CD4-positive, alpha-beta T cell treated with Interleukin-17A for 4 hours (primary cell): ENCODE measurements around the gene SMYD4.
"Not testable (repeated sequence)": the region's sequence is repeated elsewhere in the genome, so short reads cannot be mapped to it uniquely, and the experiment has no call there.

Experiments used
- DNase-seq: peaks from one replicate; pipeline ENCODE4 v3.0.0-alpha.2; 2020; ENCODE audit warnings: mixed read lengths

SMYD4 gene

DNA sequence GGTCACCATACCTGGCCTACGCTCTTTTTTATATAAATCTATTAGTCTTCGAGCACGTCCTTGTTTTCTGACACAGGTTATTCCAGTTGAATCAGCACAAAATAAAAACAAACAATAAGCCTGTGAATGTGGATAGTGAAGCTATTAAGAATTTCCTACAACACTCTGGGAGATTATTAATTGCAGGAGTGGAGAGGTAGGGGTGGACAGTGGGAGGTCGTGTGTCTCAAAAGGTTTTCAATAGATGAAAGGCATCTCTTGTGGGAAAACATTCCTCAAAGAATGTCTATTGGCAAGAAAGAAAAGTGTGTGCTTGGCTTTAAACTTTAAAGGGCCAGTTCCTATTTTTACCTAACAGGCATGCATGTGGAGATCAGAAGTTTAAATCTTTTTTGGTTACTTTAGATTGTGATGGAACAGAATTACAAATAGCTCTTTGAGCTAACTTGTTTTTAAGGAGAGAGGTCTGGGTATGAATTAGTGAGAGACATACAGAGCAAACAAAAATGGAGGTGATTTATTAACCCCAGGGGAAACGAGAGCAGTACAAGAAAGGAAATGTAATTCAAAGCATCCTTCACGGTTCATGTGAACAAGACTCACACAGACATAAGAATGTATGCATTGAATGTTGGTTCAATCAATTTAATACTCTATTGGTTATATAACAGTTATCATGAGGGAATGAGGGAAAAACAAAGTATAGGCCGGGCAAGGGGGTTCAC lies 9.0 kb downstream of the SMYD4 start:
- DNase-seq, result no peak

DNA sequence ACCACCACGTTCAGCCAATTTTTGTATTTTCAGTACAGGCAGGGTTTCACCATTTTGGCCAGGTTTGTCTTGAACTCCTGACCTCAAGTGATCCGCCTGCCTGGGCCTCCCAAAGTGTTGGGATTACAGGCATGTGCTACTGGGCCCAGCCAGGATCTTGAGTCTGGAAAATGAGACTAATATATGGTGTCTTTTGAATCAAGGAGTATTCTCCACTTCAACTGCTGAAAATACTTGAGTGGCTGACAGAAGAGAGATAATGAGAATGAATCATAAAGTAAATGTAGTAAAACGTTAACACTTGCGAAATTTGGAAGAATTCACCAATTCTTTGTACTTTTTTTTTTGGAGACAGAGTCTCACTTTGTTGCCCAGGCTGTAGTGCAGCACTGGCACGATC lies 16.6 kb downstream of the SMYD4 start:
- DNase-seq, result no peak

DNA sequence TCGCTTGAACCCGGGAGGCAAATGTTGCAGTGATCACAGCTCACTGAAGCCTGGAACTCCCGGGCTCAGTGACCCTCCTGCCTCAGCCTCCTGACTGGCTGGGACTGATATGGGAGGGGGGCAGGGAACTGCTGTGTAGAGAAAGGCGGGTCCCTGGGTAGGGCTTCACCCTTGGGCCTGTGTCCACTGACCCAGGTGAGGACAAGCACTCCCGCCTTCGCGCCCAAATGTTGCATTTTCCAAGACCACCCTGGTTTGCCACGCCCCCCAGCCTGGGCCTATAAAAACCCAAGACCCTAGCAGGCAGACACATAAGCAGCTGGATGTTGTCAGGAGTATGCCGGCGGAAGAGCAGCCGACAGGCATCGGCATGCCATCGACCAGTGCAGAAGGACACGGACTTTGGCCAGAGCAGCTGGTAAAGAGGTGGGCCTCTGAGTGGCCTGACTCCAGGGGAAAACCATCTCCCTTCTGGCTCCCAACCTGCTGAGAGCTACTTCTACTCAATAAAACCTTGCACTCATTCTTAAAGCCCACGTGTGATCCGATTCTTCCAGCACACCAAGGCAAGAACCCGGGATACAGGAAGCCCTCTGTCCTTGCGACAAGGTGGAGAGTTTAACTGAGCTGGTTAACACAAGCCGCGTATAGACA lies 19.1 kb downstream of the SMYD4 start:
- no peak for DNase-seq

DNA sequence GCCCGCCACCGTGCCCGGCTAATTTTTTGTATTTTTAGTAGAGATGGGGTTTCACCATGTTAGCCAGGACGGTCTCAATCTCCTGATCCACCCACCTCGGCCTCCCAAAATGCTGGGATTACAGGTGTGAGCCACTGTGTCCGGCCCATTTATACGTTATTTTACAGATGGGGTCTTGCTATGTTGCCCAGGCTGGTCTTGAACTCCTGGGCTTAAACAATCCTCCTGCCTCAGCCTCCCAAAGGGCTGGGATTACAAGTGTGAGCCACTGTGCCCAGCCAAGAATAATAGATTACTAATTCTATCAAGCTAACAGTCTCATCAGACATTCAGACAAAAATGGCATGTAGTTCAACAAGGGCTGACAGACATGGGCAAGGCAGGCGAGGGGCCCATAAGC lies 19.9 kb downstream of the SMYD4 start:
- not testable (repeated sequence) for DNase-seq

DNA sequence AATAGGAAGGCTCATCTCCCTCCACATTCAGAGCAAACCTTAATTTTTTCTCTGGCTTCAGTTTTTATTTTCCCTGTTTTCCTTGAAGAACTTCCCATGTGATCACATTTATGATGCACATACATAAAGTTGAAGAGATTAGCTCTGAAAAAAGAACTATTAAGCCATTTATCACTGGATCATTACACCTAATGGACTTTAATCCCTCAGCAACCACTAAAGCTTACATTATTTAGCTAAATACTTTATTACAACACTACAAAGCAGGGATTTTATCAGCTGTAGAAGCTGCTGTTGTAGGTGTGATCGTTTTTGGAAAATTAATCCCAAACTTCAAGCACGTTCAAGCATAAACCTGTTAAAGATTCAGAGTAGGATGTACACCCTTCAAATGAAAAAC lies 21.1 kb downstream of the SMYD4 start:
- DNase-seq, result no peak

DNA sequence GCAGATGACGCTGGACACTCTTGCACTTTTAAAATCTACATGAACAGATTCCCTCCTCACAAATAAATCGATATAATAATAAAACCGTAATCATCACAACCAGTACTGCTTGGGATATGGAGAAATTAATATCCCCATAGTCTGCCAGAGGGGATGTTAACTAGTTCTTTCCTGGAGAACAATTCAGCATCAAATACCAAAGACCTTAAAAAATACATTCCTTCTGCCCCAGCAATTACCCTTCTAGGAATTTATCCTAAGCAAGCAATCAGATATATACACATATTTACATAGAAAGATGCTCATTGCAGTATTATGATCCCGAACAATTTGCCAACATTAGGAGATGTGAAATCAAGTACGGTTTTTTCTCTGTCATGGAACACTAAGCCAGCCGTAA lies 21.8 kb downstream of the SMYD4 start:
- DNase-seq, result no peak

DNA sequence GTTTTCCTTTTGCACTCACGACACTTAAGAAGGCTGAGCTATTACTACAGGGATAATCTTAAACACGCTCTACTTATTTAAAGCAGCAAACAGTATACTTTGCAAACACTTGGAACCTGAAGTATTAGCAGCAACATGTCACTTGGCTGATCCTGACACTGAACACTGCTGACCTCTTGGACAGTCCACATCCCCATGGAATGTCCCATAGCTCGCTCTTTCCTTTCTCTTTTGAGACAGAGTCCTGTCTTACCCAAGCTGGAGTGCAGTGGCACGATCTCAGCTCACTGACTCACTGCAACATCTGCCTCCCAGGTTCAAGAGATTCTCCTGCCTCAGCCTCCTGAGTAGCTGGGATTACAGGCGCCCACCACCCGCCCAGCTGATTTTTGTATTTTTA lies 26.4 kb downstream of the SMYD4 start:
- DNase-seq, result no peak

DNA sequence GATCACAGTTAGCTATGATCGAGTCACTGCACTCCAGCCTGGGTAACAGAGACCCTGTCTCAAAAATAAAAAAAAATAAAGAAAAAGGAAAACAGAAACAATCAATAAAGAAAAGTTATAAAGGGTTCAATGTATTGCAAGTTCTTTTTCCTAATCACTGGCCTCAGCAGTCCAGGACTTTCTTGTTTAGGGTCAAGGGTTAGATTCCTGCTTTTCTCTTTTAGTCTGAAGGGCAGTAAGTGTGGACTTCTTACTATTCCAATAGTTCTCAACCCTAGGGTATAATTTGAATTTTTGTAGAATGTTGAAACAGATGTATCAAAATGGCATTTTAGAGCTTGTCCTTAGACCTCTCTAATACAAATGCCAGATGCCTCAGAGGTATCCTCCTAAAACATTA lies 27.3 kb downstream of the SMYD4 start:
- no peak for DNase-seq

DNA sequence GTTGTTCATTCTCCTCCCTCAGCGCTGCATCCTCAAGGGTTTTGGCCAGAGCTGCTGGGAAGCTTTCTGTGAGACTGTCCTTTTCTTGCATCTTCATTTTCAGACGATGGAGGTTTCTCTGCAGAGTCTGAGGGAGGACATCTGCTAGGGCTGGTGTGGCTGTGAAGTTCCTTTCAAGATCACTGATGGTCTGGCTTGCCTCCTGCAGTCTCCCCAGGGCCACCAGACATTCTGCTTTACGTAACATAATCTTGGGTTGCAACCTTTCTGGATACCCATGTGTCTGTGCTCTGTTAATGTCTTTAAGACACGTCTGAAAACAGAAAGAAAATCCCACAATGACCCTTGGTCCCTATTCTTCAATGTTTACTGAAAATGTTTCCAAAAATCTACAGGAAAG lies 29.0 kb downstream of the SMYD4 start:
- no peak for DNase-seq

DNA sequence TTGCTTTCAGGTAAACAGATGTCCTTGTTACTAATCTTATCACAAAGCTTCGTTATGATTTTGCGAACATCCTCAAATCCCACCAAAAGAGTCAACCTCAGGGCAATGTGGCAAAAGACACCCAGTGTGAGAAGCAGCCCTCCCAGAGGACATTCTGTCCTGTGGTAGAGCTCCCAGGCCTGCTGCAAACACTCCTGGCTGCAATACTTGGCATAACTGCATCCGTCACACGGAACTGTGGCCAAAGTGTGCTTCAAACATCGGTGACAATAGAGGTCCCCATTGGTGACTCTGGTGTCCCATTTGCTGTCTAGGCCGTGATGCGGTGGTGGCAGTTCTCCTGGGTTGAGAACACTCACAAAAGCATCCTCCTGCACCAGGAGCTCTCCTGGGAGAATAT lies 29.5 kb downstream of the SMYD4 start:
- no peak for DNase-seq

DNA sequence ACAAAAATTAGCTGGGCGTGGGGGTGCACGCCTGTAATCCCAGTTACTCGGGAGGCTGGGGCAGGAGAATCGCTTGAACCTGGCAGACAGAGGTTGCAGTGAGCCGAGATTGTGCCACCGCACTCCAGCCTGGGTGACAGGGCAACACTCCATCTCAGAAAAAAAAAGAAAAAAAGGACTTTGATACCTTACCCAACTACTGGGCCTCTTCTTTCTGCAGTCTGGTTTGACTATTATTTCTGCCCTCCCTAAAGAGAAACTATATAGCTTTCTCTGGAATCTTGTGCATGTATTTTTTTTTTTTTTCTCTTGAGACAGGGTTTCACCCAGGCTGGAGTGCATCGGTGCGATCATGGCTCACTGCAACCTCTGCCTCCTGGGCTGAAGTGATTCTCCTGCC lies 31.9 kb downstream of the SMYD4 start:
- not testable (repeated sequence) for DNase-seq

DNA sequence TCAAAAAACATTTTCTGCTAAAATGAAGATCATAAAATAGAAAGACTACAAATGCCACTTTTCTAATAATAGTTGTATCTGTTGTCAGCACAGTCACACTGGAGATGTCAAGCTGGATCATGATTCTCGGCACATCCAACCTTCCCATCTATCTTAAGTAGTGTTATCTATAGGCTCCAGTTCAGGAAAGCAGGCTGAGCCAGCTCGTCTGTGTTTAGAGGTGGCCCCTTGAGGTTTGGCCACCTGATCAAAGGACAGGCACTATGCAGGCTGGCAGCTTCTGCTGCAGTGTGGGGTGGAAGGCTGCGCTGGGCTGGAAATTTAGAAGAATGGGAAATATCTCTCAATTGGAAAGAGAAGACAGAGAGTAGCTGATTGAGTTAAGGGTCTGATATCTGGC lies 32.4 kb downstream of the SMYD4 start:
- no peak for DNase-seq

DNA sequence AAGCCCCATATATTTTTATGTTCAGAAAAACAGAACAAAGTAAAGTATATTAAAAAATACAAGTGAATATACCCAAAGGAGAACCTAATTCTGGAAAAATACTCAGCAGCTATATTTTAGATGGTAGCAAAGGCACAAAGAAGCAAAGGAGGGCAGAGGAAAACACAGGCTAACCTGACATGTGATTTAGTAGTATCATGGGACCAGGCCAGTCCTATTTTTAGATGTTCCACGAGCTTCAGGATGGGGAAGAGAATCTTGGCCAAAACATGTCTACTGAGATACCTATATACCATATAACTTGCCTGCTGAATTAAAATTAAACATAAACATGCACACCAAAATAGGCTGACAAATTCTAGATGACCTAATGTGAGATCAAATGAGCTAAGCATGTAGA lies 32.9 kb downstream of the SMYD4 start:
- DNase-seq, result no peak

DNA sequence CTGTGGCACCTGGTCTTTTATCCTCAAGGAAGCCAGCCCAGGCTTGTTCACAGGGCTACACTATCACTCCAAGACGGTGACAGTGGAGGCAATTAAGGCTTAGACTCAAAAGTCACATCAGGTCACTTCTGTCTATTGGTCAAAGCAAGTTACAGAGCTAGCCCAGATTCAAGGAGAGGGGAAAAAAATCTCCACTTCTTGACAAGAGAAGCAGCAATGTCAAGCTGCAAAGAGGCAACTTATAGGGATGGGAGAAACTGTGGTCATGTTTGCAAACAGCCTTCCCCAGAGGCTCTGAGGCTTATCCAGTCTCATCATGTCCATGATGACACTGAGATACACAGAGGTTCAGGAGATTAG lies 36.3 kb downstream of the SMYD4 start:
- DNase-seq, result no peak

DNA sequence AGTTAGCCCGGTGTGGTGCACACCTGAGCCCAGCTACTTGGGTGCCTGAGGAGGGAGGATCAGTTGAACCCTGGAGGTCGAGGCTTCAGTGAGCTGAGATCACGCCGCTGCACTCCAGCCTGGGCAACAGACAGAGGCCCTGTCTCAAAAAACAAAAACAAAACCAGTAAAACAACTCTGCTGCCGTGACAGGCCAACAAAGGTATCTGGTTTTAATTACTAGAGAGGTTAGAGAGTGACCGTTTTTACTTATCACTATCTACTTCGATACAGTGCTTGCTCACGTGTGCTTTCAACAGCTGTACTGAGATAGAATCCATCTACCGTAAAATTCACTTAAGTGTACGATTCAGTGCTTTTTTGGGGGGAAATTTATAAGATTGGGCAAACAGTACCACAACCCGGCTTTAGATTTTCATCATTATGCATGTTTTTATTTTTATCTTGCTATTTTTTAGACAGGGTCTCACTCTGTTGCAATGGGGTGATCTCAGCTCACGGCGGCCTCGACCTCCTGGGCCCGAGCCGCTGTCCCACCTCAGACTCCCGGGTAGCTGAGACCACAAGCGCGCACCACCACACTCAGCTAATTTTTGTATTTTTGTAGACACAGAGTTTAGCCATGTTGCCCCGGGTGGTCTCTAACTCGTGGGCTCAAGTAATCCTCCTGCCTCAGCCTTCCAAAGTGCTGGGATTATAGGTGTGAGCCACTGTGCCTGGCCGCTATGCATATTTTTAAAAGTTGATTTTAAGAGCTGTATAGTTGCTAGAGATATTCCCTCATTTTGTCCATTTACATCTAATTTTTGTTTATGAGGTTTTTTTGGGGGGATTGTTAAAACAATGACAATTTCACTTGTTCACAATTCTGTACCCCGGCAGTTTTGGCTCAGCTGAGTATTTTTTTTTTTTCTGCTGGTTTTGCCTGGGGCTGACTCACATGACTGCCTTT lies 36.9 kb downstream of the SMYD4 start:
- no peak for DNase-seq

DNA sequence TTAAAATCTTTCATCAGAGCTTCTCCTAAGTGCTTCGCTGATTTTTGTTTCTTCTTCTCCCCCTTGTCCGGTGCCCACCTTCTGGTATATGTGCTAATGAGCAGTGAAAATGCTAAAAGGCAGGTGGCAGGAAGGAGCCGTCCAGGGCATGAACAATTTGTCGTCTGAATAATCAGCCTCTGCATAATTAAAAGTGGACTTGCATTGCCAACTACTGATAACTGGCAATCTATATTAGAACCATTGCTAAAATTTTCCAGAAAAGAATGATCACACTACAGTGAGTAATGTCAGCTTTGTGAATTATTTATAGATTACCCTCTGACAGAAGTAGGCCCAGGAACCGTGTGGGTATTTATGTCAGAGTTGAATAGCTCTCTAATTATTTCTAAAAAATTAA lies 39.8 kb downstream of the SMYD4 start:
- no peak for DNase-seq

DNA sequence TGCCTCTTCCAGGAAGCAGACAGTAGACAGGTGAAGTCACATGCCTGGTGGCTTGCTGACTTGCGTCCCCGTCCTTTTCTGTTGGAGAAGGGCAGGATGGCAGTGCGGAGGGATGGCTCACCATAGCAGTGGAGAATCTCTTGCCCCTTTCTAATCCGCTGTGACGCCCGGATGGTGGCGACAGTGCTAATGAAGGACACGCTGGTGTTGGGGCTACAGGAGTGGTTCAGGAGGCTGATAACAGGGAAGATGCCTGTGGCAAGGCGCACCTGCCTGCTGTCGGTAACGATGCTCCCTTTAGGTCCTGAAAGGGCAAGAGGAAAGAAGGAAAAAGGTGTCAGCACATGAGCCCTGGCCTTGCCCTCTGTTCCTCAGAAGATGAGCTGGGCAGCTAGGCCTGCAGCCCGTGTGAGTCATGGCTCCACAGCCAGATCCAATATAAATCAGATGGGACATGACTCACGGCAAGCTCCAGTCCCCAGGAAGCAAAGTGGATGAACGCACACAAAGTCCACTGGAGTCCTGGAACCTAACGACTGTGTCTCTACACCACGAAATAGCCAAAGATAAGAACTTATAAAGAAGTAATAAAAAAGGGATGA lies 42.3 kb downstream of the SMYD4 start:
- no peak for DNase-seq

DNA sequence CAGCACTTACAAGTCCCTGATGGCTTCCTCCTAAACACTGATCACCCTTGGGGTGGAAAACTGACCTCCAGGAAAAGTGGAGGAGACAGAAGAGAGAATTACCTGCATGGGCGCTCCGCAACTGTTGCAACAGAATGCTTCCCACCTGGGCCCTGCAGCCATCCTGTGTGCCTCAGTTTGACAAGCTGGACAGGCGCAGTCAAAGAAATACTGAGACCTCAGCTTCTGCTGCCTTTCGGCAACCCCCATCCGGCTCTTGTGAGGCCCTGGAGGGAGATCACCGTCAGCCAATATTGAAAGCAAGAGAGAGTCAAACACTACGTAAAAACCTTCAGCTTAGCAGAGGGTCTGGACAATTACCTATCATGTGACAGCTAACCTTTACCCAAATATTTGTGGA lies 43.0 kb downstream of the SMYD4 start:
- DNase-seq, result no peak

DNA sequence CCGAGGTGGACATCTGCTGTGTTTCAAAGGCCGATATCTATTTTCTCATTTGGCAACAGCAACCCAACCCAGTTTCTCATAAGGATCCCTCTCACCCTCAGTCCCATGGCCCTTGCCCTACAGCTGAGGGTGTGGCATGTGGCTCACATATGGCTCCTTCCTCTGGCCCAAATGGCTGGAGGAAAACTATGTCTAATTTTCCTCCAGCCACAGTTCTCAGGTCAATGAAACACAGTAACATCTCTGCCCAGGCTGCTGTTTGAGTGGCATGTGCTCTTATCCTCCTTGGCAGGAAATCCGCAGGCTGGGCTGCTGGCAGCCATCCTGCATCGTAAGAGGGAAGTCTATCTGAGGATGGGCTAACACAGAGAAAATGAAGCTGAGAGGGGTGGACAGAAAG lies 43.8 kb downstream of the SMYD4 start:
- no peak for DNase-seq

DNA sequence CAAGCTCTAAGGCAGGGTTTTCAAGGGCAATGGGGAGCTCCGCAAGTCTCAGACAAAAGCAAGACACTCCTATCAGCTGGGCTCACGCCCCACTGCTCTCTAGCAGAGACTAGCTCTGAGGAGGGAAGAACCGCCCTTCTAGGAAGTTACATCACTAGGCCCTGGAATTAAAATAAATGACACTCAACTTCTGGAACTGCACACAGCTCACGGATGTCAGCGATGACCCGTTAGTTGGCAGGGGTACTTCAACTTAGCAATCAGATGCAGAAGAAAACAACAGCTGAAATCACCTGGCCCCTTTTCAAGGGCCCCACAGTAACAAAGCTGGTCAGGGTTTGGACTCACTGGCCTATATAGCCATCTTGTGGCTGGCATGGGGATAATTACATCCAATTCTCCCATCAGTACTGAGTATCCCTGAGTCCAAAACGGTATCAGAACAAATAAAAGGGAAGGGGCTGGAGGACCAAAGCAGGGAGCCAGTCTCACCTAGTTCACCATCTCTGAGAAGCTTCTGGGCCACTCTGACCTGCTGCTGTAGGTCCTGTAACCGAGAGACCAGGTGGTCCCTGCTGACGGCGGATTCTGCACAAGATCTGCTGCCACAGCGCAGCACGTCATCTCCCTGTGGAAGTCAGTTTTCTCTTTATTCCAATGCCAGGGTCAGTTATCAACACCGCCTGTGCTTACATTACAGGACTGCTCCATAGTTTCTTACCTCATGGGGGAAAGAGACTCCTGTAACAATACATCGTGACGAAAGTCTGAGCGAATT lies 45.7 kb downstream of the SMYD4 start:
- DNase-seq, result no peak

DNA sequence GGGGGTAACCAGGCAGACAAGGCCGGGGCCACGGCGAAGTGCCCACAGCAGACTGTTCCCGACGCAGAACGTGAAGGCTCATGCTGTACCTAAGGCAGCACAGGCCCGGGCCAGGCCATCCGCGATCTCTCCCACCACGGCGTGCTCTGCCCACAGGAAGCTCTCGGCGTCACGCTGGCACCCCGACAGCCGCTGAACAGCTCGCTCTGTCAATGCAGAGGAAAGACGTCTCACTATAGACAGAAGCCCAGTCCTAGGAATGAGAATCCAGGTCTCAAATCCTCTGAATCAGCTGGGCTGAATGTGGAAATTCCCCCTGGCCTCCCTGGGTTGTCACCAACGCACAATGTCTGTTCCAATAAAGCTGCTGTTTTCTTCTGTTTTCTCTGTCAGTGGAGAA lies 46.4 kb downstream of the SMYD4 start:
- DNase-seq, result no peak

DNA sequence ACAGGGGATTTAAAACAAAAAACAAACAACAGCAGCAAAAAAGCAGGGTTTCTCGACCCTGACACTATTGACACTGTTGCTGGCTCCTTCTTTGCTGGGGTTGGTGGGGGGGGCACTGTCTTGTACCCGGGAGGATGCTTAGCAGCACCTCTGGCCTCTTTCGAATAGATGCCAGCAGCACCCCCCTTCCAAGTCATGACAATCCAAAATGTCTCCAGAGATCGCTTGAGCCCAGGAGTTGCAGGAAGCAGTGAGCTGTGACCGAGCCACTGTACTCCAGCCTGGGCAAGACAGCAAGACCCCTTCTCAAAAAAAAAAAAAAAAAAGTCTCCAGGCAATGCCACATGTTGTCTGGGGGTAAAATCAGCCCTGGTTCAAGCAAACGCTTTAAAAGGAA lies 47.5 kb downstream of the SMYD4 start:
- DNase-seq, result no peak
